Smooth muscle cell (in vitro differentiated cells): Measurements from ENCODE around the gene FOLR2. TPM values are rescaled to one million over a fixed set of nuclear protein-coding genes. Genes with fewer than 3 reads are reported as not detected.

Experiments
- DNase-seq: peaks from one replicate; lab custom pipeline; 2025; ENCODE audit not compliant: unreplicated experiment; lab: John Stamatoyannopoulos, UW
- H2AFZ ChIP-seq: fragments of 200-600 bp; sonication (generic); 2 replicates; pipeline ENCODE4 v1.6.0; 2016; ENCODE audit warnings: antibody characterized with exemption, low read depth, mild to moderate bottlenecking
- H3F3A ChIP-seq: fragments of 200-600 bp; sonication (generic); 2 replicates; pipeline ENCODE4 v1.6.0; 2017; ENCODE audit warnings: antibody characterized with exemption, low read depth
- H3K27ac ChIP-seq: fragments of 200-600 bp; sonication (generic); 2 replicates; pipeline ENCODE4 v1.5.1; 2016; ENCODE audit warnings: low read depth, mild to moderate bottlenecking
- H3K27me3 ChIP-seq: fragments of 200-600 bp; sonication (generic); 2 replicates; pipeline ENCODE4 v1.6.1; 2016; ENCODE audit warnings: low read depth, mild to moderate bottlenecking
- H3K36me3 ChIP-seq: fragments of 200-600 bp; sonication (generic); 2 replicates; pipeline ENCODE4 v1.5.1; 2016; ENCODE audit warnings: low read depth
- H3K4me1 ChIP-seq: fragments of 200-600 bp; sonication (generic); 2 replicates; pipeline ENCODE4 v1.5.1; 2016; ENCODE audit warnings: low read depth
- H3K4me2 ChIP-seq: fragments of 200-600 bp; sonication (generic); 2 replicates; pipeline ENCODE4 v1.6.0; 2016; ENCODE audit warnings: mild to moderate bottlenecking
- H3K4me3 ChIP-seq: fragments of 200-600 bp; sonication (generic); 2 replicates; pipeline ENCODE4 v1.5.1; 2016; ENCODE audit warnings: mild to moderate bottlenecking
- H3K79me2 ChIP-seq: fragments of 200-600 bp; sonication (generic); 2 replicates; pipeline ENCODE4 v1.6.0; 2016; ENCODE audit warnings: low read depth, mild to moderate bottlenecking
- H3K9ac ChIP-seq: fragments of 200-600 bp; sonication (generic); 2 replicates; pipeline ENCODE4 v1.6.0; 2016; ENCODE audit warnings: low read depth
- H3K9me3 ChIP-seq: fragments of 200-600 bp; sonication (generic); replicated peaks from 2 replicates; pipeline ENCODE4 v1.5.1; 2016; ENCODE audit warnings: low read depth
- H4K20me1 ChIP-seq: fragments of 200-600 bp; sonication (generic); 2 replicates; pipeline ENCODE4 v1.6.0; 2016; ENCODE audit warnings: low read depth
- CTCF ChIP-seq: fragments of 200-600 bp; sonication (generic); IDR thresholded peaks from 2 replicates; pipeline ENCODE4 v1.5.1; 2017; ENCODE audit warnings: borderline replicate concordance, mild to moderate bottlenecking, antibody characterized with exemption; ENCODE audit not compliant: insufficient read depth, poor library complexity, severe bottlenecking
- WGBS: methylation state at CpG from one replicate; pipeline ENCODE4 v1.1.7; 2016; ENCODE audit warnings: low lambda C conversion rate; 5-methylcytosine and 5-hydroxymethylcytosine counted together
- polyA plus RNA-seq: library from polyadenylated mRNA; unstranded; fragments of >200 nt; fragmentation: Nextera tagmentation; extraction: Ambion mirVana; gene quantifications from 2 replicates; pipeline ENCODE4 v1.2.1, GENCODE V29; 2016
- total RNA-seq: library from RNA; depleted of rRNA; stranded (reverse); fragments of >200 nt; gene quantifications from 2 replicates; pipeline ENCODE4 v1.2.3, GENCODE V29; 2014

FOLR2 gene
- total and polyA plus RNA-seq, 2 experiments from 2014 or later: not detected

- Histone ChIP-seq H3K9me3 (no peaks in the 10 kb centered on the region), H3K9ac (no peak overlapping the region), H3K4me3 (no peak overlapping the region), H3K36me3 (no peaks in the 10 kb centered on the region), H3K27me3 (peaks cover 19% of the 10 kb centered on the region), H3K27ac (peak overlapping the region; percentile 8), H2AFZ (no peak overlapping the region), H4K20me1 (peaks cover 68% of the 10 kb centered on the region), H3K79me2 (no peaks in the 10 kb centered on the region), H3K4me1 (peaks cover 16% of the 10 kb centered on the region), H3F3A (peaks cover 29% of the 10 kb centered on the region), H3K4me2 (no peak overlapping the region)
- DNase-seq: no peak
- 73% methylated on average over 2 of the region's 2 CpGs for WGBS
- TF ChIP-seq CTCF: no peak
Observed at GRCh38 chr11:72236774-72237111, 20.1 kb downstream of the FOLR2 start.

- Histone ChIP-seq H3K4me2 (no peak overlapping the region), H4K20me1 (peaks cover 63% of the 10 kb centered on the region)
Observed at GRCh38 chr11:72237112-72237931, 20.7 kb downstream of the FOLR2 start.

GRCh38 chr11:72238040-72238450 is 21.5 kb downstream of the FOLR2 start:
- no peak overlapping the region for H2AFZ ChIP-seq
- H3K79me2 ChIP-seq: no peaks in the 10 kb centered on the region
- H3F3A ChIP-seq: peaks cover 29% of the 10 kb centered on the region
- no peaks in the 10 kb centered on the region for H3K36me3 ChIP-seq
- peaks cover 57% of the 10 kb centered on the region for H4K20me1 ChIP-seq
- H3K9ac ChIP-seq: no peak overlapping the region
- no peak for DNase-seq
- WGBS: 42% methylated on average over 13 of the region's 16 CpGs
- TF ChIP-seq CTCF: peak; percentile 75
- no peak overlapping the region for H3K27ac ChIP-seq
- peaks cover 32% of the 10 kb centered on the region for H3K27me3 ChIP-seq
- peaks cover 16% of the 10 kb centered on the region for H3K4me1 ChIP-seq
- peak overlapping the region; percentile 82 for H3K4me2 ChIP-seq
- no peak overlapping the region for H3K4me3 ChIP-seq
- H3K9me3 ChIP-seq: no peaks in the 10 kb centered on the region

More at GRCh38 chr11:72237112-72237931, 20.7 kb downstream of the FOLR2 start:
- Histone ChIP-seq H2AFZ (no peak overlapping the region), H3F3A (peaks cover 29% of the 10 kb centered on the region), H3K9ac (no peak overlapping the region), H3K4me1 (peaks cover 16% of the 10 kb centered on the region), H3K79me2 (no peaks in the 10 kb centered on the region), H3K9me3 (no peaks in the 10 kb centered on the region), H3K27me3 (peaks cover 24% of the 10 kb centered on the region), H3K36me3 (no peaks in the 10 kb centered on the region), H3K27ac (no peak overlapping the region), H3K4me3 (no peak overlapping the region)
- no peak for DNase-seq
- WGBS: 92% methylated on average over 22 of the region's 22 CpGs
- TF ChIP-seq CTCF: no peak
